Measurements from ENCODE around the gene PCDH8. TPM values are rescaled to one million over a fixed set of nuclear protein-coding genes. Genes with fewer than 3 reads are reported as not detected.
A peak's percentile ranks its signal among the peaks of the same experiment; 100 is the strongest.

Gene PCDH8
- polyA plus RNA-seq, 1 of the 3 experiments (the other 2 are of a cell fraction) = not detected

DNA sequence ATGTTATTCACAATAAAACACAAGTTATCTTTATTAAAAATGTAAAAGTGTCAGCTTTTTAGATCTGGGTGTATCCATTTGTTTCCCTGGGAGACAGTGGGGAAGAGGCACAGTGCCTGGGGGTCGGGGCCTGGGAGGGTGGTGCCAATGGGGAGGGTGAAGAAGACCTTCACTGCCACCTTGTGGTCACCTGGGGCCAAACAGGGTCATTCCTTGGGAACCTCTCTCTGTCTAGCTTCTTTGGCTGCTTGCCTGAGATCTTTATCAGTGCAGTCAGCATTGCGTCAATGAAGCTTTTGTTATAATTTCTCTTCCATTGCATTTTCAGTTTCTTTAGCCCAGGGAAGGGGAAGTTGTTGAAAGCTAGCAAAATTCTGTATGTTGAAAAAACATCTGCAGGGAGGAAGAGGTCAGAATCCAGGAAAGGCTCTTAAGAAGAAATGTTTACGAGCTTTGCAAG is 39.1 kb downstream of the PCDH8 start (continued):
- TF ChIP-seq ELF1 (IDR thresholded peaks at IDR 0.05) (no peak), JUND (IDR thresholded peaks at IDR 0.05) (0 out of 2 replicates have a peak, but pooled peaks have one; percentile 13), POLR2AphosphoS5 (IDR thresholded peaks at IDR 0.05; ENCODE audit: low read depth, low read length) (no peak), FOXM1 (IDR thresholded peaks at IDR 0.05; ENCODE audit: low read depth) (no peak), FOSL2 (IDR thresholded peaks at IDR 0.05; ENCODE audit: borderline replicate concordance, low read depth) (peak; percentile 9; the same call in 1 of the 2 replicates), TEAD4 (IDR thresholded peaks at IDR 0.05; ENCODE audit: borderline replicate concordance, insufficient read depth) (no peak), GATA2 (CRISPR knock-in tag; IDR thresholded peaks at IDR 0.05) (peak; percentile 97), SIN3A (IDR thresholded peaks at IDR 0.05; ENCODE audit: borderline replicate concordance, low read depth, low read length) (no peak)
- TF ChIP-seq, protein P1, sequence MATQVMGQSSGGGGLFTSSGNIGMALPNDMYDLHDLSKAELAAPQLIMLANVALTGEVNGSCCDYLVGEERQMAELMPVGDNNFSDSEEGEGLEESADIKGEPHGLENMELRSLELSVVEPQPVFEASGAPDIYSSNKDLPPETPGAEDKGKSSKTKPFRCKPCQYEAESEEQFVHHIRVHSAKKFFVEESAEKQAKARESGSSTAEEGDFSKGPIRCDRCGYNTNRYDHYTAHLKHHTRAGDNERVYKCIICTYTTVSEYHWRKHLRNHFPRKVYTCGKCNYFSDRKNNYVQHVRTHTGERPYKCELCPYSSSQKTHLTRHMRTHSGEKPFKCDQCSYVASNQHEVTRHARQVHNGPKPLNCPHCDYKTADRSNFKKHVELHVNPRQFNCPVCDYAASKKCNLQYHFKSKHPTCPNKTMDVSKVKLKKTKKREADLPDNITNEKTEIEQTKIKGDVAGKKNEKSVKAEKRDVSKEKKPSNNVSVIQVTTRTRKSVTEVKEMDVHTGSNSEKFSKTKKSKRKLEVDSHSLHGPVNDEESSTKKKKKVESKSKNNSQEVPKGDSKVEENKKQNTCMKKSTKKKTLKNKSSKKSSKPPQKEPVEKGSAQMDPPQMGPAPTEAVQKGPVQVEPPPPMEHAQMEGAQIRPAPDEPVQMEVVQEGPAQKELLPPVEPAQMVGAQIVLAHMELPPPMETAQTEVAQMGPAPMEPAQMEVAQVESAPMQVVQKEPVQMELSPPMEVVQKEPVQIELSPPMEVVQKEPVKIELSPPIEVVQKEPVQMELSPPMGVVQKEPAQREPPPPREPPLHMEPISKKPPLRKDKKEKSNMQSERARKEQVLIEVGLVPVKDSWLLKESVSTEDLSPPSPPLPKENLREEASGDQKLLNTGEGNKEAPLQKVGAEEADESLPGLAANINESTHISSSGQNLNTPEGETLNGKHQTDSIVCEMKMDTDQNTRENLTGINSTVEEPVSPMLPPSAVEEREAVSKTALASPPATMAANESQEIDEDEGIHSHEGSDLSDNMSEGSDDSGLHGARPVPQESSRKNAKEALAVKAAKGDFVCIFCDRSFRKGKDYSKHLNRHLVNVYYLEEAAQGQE (IDR thresholded peaks at IDR 0.05; ENCODE audit: low read depth, low read length) = no peak
- TF ChIP-seq, protein P2, sequence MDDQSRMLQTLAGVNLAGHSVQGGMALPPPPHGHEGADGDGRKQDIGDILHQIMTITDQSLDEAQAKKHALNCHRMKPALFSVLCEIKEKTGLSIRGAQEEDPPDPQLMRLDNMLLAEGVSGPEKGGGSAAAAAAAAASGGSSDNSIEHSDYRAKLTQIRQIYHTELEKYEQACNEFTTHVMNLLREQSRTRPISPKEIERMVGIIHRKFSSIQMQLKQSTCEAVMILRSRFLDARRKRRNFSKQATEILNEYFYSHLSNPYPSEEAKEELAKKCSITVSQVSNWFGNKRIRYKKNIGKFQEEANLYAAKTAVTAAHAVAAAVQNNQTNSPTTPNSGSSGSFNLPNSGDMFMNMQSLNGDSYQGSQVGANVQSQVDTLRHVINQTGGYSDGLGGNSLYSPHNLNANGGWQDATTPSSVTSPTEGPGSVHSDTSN (IDR thresholded peaks at IDR 0.05) = 0 out of 2 replicates have a peak, but pooled peaks have one; percentile 32
- TF ChIP-seq, protein P3, sequence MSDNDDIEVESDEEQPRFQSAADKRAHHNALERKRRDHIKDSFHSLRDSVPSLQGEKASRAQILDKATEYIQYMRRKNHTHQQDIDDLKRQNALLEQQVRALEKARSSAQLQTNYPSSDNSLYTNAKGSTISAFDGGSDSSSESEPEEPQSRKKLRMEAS (IDR thresholded peaks at IDR 0.05; ENCODE audit: low read depth) = peak; percentile 14; the same call in 1 of the 2 replicates
- TF ChIP-seq, protein P4, sequence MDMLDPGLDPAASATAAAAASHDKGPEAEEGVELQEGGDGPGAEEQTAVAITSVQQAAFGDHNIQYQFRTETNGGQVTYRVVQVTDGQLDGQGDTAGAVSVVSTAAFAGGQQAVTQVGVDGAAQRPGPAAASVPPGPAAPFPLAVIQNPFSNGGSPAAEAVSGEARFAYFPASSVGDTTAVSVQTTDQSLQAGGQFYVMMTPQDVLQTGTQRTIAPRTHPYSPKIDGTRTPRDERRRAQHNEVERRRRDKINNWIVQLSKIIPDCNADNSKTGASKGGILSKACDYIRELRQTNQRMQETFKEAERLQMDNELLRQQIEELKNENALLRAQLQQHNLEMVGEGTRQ (IDR thresholded peaks at IDR 0.05; ENCODE audit: borderline replicate concordance, low read depth, low read length) = no peak

DNA sequence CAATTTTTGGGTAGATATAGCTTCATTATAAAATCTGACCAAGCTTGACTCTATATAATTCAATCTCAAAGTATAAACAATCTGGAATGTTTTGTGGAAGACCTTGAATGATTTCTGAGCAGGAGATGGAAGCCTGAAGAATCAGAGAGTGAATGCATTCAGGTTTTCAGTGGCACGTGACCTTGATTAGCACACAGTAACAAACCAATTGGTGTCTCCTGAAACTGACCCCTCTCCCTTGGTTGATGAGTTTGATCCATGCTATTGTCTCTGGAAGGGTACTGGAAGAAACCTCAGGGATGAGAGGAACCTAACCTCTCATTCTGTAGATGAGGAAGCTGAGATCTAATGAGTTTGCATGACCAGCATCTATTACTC is 39.6 kb downstream of the PCDH8 start:
- H3K79me2 ChIP-seq (ENCODE audit: insufficient read depth) = no peaks in the 10 kb centered on the region
- H3K9me3 ChIP-seq = no peaks in the 10 kb centered on the region
- H3K4me2 ChIP-seq = no peak overlapping the region
- ChIA-PET POLR2A (interaction anchor here (1.0 kb wide), 2 partner anchors 156 to 209 kb away, joined by 3 to 7 read pairs; partner anchors contain the start of gene SUGT1), CTCF (interaction anchor here (0.7 to 3.4 kb wide), 51 partner anchors 9 to 393 kb away, joined by 3 to 68 read pairs (median 6); partner anchors contain the start of genes PCDH8 and SUGT1)
- no peak overlapping the region for H3K27ac ChIP-seq (ENCODE audit: low read depth in 2 of 2, low read length in 1 of 2)
- H3K36me3 ChIP-seq (replicated peaks in 1 of 2; ENCODE audit: control insufficient read depth in 1 of 2, insufficient read depth in 2 of 2, low read length in 1 of 2) = no peaks in the 10 kb centered on the region
- no peaks in the 10 kb centered on the region; the same call in 1 of the 2 replicates for H3K27me3 ChIP-seq (ENCODE audit: insufficient read depth)
- TF ChIP-seq CHD2 (IDR thresholded peaks at IDR 0.05; ENCODE audit: low read length, partially characterized antibody) (no peak), FOSL2 (IDR thresholded peaks at IDR 0.05; ENCODE audit: borderline replicate concordance, low read depth) (no peak), SMC3 (IDR thresholded peaks at IDR 0.05; ENCODE audit: low read depth, low read length) (no peak), JUND (IDR thresholded peaks at IDR 0.05) (no peak), TAF1 (IDR thresholded peaks at IDR 0.05; ENCODE audit: borderline replicate concordance, low read depth, low read length) (no peak), RAD21 (IDR thresholded peaks at IDR 0.05; ENCODE audit: low read length) (no peak)
- TF ChIP-seq, protein P1 (IDR thresholded peaks at IDR 0.05; ENCODE audit: low read depth, low read length) = no peak
- TF ChIP-seq, protein P5, sequence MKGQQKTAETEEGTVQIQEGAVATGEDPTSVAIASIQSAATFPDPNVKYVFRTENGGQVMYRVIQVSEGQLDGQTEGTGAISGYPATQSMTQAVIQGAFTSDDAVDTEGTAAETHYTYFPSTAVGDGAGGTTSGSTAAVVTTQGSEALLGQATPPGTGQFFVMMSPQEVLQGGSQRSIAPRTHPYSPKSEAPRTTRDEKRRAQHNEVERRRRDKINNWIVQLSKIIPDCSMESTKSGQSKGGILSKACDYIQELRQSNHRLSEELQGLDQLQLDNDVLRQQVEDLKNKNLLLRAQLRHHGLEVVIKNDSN (IDR thresholded peaks at IDR 0.05; ENCODE audit: borderline replicate concordance, low read depth) = no peak
- no peak overlapping the region for H3K4me3 ChIP-seq (ENCODE audit: low read depth in 2 of 2, low read length in 1 of 2)
- no peaks in the 10 kb centered on the region for H3K9me2 ChIP-seq
- no peak overlapping the region for H3K9ac ChIP-seq
- peaks cover 8% of the 10 kb centered on the region for H3F3A ChIP-seq (replicated peaks; ENCODE audit: insufficient read depth)
- no peak overlapping the region for H2AFZ ChIP-seq (ENCODE audit: low read depth)
- H3K4me1 ChIP-seq (ENCODE audit: control insufficient read depth in 1 of 2, insufficient read depth in 2 of 2, low read depth in 1 of 2, low read length in 1 of 2) = peaks cover 6 to 7% of the 10 kb centered on the region in 2 experiments
- DNase-seq = no peak
- 18% methylated on average over 1 of the region's 1 CpG for WGBS (ENCODE audit: low lambda C conversion rate)
- no peaks in the 10 kb centered on the region for H4K20me1 ChIP-seq (ENCODE audit: insufficient read depth)

All from SK-N-SH (cell line).